ENCODE measurements around the gene GNLY. TPM values are rescaled to one million over a fixed set of nuclear protein-coding genes. Genes with fewer than 3 reads are reported as not detected.

Gene GNLY
- total and polyA plus RNA-seq, 2 of the 4 experiments (the other 2 are of a cell fraction) = not detected

DNA sequence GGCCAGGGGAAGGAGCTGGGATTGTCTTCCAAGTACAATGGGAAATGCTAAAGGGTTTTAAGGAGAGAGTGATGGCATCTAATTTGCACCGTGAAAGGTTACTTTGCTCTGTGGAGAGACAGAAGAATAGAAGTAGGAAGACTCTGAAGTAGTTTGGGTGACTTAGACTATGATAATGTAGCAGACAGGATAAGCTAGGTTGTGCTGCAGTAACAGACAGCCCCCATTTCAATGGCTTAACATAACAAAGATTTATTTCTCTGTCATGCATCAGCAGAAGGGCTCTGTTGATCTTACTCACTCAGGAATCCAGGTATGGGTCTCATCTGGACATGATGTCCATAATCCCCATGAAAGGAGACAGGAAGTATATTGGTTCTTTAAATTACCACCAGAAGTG is 26.4 kb downstream of the GNLY start:
- in situ Hi-C loops (cut with MboI; ENCODE audit: low sequenced_read_pairs) = loop anchor here (5.0 kb wide), 1 partner anchor 357 kb away; no protein-coding TSS in a partner anchor
- Histone ChIP-seq H3K4me1 (ENCODE audit: control insufficient read depth, insufficient read depth, low read length) (peaks cover 5% of the 10 kb centered on the region), H2AK9ac (replicated peaks; ENCODE audit: low read depth, low read length, poor library complexity) (no peak overlapping the region), H4K8ac (ENCODE audit: low read depth in 2 of 2, low read length in 2 of 2) (no peak overlapping the region), H2BK20ac (ENCODE audit: low read depth, low read length) (no peak overlapping the region), H4K5ac (ENCODE audit: low read depth, low read length) (no peak overlapping the region), H4K20me1 (ENCODE audit: insufficient read depth, low read length) (no peaks in the 10 kb centered on the region), H2BK5ac (ENCODE audit: low read depth, low read length, poor library complexity, severe bottlenecking) (no peak overlapping the region), H3K27me3 (ENCODE audit: control insufficient read depth, insufficient read depth, low read length) (peaks cover 14% of the 10 kb centered on the region), H2AFZ (replicated peaks; ENCODE audit: low read length, poor library complexity) (no peak overlapping the region), H3K79me1 (ENCODE audit: low read depth in 1 of 2, low read length in 2 of 2) (no peaks in the 10 kb centered on the region), H3K4me3 (ENCODE audit: insufficient read depth, low read depth, low read length) (no peak overlapping the region), H3K9me1 (ENCODE audit: insufficient read depth, low read length) (0 out of 2 replicates have a peak, but pooled peaks cover 3% of the 10 kb centered on the region), H2BK15ac (ENCODE audit: low read depth, low read length) (no peak overlapping the region), H3K9me3 (ENCODE audit: control insufficient read depth, insufficient read depth, low read length) (no peaks in the 10 kb centered on the region; the same call in 1 of the 2 replicates), H4K91ac (ENCODE audit: insufficient read depth, low read depth, low read length) (no peak overlapping the region), H3K4me2 (ENCODE audit: low read depth, low read length) (no peak overlapping the region), H3K14ac (replicated peaks; ENCODE audit: low read depth, low read length) (no peak overlapping the region), H3K18ac (ENCODE audit: low read depth, low read length) (no peak overlapping the region), H3K27ac (ENCODE audit: insufficient read depth, low read length) (no peak overlapping the region), H3K56ac (ENCODE audit: extremely low read depth, insufficient read depth, low read length) (no peak overlapping the region), H3K23ac (ENCODE audit: low read depth, low read length) (no peak overlapping the region; the same call in 1 of the 2 replicates), H2AK5ac (ENCODE audit: low read depth, low read length) (no peak overlapping the region), H3K9ac (ENCODE audit: low read depth, low read length) (no peak overlapping the region), H2BK120ac (ENCODE audit: low read depth, low read length) (no peak overlapping the region), H3K4ac (ENCODE audit: low read depth, low read length) (no peak overlapping the region), H3K36me3 (ENCODE audit: control insufficient read depth, insufficient read depth, low read length) (no peaks in the 10 kb centered on the region)
- intact Hi-C loops (cut with micrococcal nuclease) = no loop called here
- ChIA-PET CTCF (no interaction called here), POLR2A (ENCODE audit: unreplicated experiment) (no interaction called here)
- BruUV-seq (replicated peaks) = no TSS peak
- no CpG with 5 or more reads among the region's 1 CpG for WGBS, 2 experiments (ENCODE audit: extremely low coverage in 2 of 2, insufficient read length in 1 of 2)
- ATAC-seq (ENCODE audit: low read depth) (no peak), DNase-seq (no peak)
- no peak for TF ChIP-seq SMC3 (IDR thresholded peaks at IDR 0.05; ENCODE audit: low read depth, low read length)
- TF ChIP-seq MAFK (IDR thresholded peaks at IDR 0.05; ENCODE audit: low read depth, low read length) = no peak
- TF ChIP-seq, protein P1, sequence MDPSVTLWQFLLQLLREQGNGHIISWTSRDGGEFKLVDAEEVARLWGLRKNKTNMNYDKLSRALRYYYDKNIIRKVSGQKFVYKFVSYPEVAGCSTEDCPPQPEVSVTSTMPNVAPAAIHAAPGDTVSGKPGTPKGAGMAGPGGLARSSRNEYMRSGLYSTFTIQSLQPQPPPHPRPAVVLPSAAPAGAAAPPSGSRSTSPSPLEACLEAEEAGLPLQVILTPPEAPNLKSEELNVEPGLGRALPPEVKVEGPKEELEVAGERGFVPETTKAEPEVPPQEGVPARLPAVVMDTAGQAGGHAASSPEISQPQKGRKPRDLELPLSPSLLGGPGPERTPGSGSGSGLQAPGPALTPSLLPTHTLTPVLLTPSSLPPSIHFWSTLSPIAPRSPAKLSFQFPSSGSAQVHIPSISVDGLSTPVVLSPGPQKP (IDR thresholded peaks at IDR 0.05; ENCODE audit: borderline replicate concordance, low read depth, low read length) = no peak
- dilution Hi-C loops (cut with HindIII; ENCODE audit: low sequenced_read_pairs, unreplicated experiment) = no loop called here

Measured in IMR-90 (cell line).